Naive thymus-derived CD4-positive, alpha-beta T cell (primary cell): ENCODE measurements around the gene GPR183. TPM values are rescaled to one million over a fixed set of nuclear protein-coding genes. Genes with fewer than 3 reads are reported as not detected.

Source experiments
- ATAC-seq: fragments of 150-1000 bp; cut with Tn5 transposase; 2 replicates; pipeline ENCODE4 v1.10.0; 2021; ENCODE audit warnings: mild to moderate bottlenecking, moderate library complexity
- CTCF ChIA-PET: fragments of 350-600 bp; sonication (Branson Sonifier 250); formaldehyde crosslinking; loops from one replicate; lab custom pipeline; 2021; ENCODE audit warnings: antibody characterized with exemption; lab: Charles Lee
- POLR2A ChIA-PET: fragments of 350-600 bp; sonication (Branson Sonifier 250); formaldehyde crosslinking; loops from one replicate; lab custom pipeline; 2021; ENCODE audit warnings: antibody characterized with exemption, inconsistent platforms; lab: Charles Lee
- DNase-seq, 9 donors: peaks; one replicate each; pipeline versions ENCODE4 v3.0.0 to v3.0.0-alpha.2; 2020 to 2022; ENCODE audit warnings: mixed read lengths in 1 of 9
- H3K27ac ChIP-seq: one replicate; pipeline ENCODE4 v1.7.0; 2013; ENCODE audit warnings: mild to moderate bottlenecking, low read depth, low read length, moderate library complexity
- H3K27me3 ChIP-seq, 2 donors: one replicate each; pipeline ENCODE4 v1.7.0; 2013; ENCODE audit warnings: low read length in 2 of 2, mild to moderate bottlenecking in 2 of 2, moderate library complexity in 2 of 2; ENCODE audit not compliant: control insufficient read depth in 2 of 2, insufficient read depth in 2 of 2
- H3K36me3 ChIP-seq, 3 experiments: 1 replicate in 2 of 3; 2 replicates in 1 of 3; pipeline ENCODE4 v1.7.0; 2013; ENCODE audit warnings: low read length in 3 of 3, mild to moderate bottlenecking in 3 of 3, moderate library complexity in 1 of 3; ENCODE audit not compliant: insufficient read depth in 3 of 3, control insufficient read depth in 2 of 3
- H3K4me1 ChIP-seq, 2 donors: one replicate each; pipeline ENCODE4 v1.7.0; 2013; ENCODE audit warnings: low read length in 2 of 2, mild to moderate bottlenecking in 2 of 2, moderate library complexity in 1 of 2; ENCODE audit not compliant: control insufficient read depth in 2 of 2, insufficient read depth in 2 of 2
- H3K4me3 ChIP-seq: 2 replicates; pipeline ENCODE4 v1.7.0; 2013; ENCODE audit warnings: mild to moderate bottlenecking, low read length
- H3K9me3 ChIP-seq, 3 experiments: 1 replicate in 2 of 3; 2 replicates in 1 of 3; pipeline ENCODE4 v1.7.0; 2013; ENCODE audit warnings: low read length in 3 of 3; ENCODE audit not compliant: control insufficient read depth in 2 of 3
- H3K27ac Mint-ChIP-seq, 9 donors: one replicate each; pipeline ENCODE4 v1.8.0; 2020 to 2022; ENCODE audit warnings: mixed read lengths in 9 of 9, mild to moderate bottlenecking in 8 of 9, moderate library complexity in 5 of 9, inconsistent platforms in 2 of 9
- H3K27me3 Mint-ChIP-seq, 5 donors: one replicate each; pipeline ENCODE4 v1.8.0; 2021 to 2022; ENCODE audit warnings: mixed read lengths in 5 of 5, mild to moderate bottlenecking in 1 of 5
- H3K36me3 Mint-ChIP-seq, 5 donors: one replicate each; pipeline ENCODE4 v1.8.0; 2020 to 2022; ENCODE audit warnings: mixed read lengths in 5 of 5, mild to moderate bottlenecking in 3 of 5, inconsistent platforms in 1 of 5
- H3K4me1 Mint-ChIP-seq, 7 donors: one replicate each; pipeline ENCODE4 v1.8.0; 2020 to 2022; ENCODE audit warnings: mixed read lengths in 7 of 7, mild to moderate bottlenecking in 3 of 7, inconsistent platforms in 1 of 7
- H3K4me3 Mint-ChIP-seq, 10 donors: one replicate each; pipeline ENCODE4 v1.8.0; 2020 to 2022; ENCODE audit warnings: mild to moderate bottlenecking in 10 of 10, mixed read lengths in 10 of 10, moderate library complexity in 6 of 10, inconsistent platforms in 2 of 10
- H3K9me3 Mint-ChIP-seq, 11 donors: one replicate each; pipeline ENCODE4 v1.8.0; 2020 to 2022; ENCODE audit warnings: mixed read lengths in 11 of 11, mild to moderate bottlenecking in 4 of 11, inconsistent platforms in 1 of 11, moderate library complexity in 1 of 11
- intact Hi-C, 2 donors: fragments of 100-400 bp; cut with micrococcal nuclease; formaldehyde crosslinking; loops; one replicate each; pipeline ENCODE4 v1.15.1; 2023
- polyA plus RNA-seq, 2 donors: library from polyadenylated mRNA; unstranded; fragments of 300-500 nt; fragmentation: Illumina TruSeq; gene quantifications; one replicate each; pipeline ENCODE4 v1.2.3, GENCODE V29; 2021
- total RNA-seq, 6 experiments: library from RNA in 5 of 6; stranded (reverse) in 5 of 6; gene quantifications; 1 replicate in 5 of 6; 2 replicates in 1 of 6; pipeline ENCODE4 v1.2.3 and lab custom pipeline; 2021 to 2026

The GPR183 gene
- total and polyA plus RNA-seq, 7 experiments from 2014 or later: 26.8 to 241 (median 216) TPM

DNA sequence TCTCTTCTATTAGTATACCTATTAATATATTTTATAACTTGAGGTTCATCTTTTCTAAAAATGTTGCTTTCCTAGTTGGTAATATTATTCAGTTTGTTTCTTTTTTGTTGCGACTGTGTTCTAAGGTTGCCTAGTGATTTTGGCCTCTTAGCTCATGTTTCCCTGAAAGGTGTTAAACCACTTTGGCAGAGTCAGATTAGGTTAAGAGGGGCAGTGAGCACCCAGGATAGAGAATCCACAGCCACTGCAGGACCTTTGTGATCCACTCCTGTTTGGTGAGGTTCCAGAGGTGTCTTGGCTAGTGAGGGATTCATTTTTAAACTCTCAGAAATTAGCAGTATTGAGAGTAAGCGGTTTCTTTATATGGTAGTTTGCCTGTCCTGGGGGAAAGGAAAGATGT lies 34.1 kb downstream of the GPR183 start:
- Mint-ChIP-seq H3K27ac (peak overlapping the region; percentile 76 to 95 (median 92)), H3K27me3 (no peaks in the 10 kb centered on the region), H3K36me3 (peaks cover 4 to 38% (median 26%) of the 10 kb centered on the region in 5 donors), H3K4me1 (peaks cover 48 to 94% (median 83%) of the 10 kb centered on the region in 7 donors), H3K4me3 (peak overlapping the region in 4 of 10 donors; percentile 21 to 50 (median 34)), H3K9me3 (peaks cover 0 to 6% (median 3%) of the 10 kb centered on the region in 11 donors)
- intact Hi-C loops: loop anchor here in 1 of 2 donors (5.0 kb wide), 1 partner anchor 34 kb away; the partner anchor contains the start of gene GPR183
- no peaks in the 10 kb centered on the region for H3K27me3 ChIP-seq
- POLR2A ChIA-PET: interaction anchor here (0.8 to 7.4 kb wide), 8 partner anchors 12 to 138 kb away, joined by 3 to 94 read pairs (median 4); partner anchors contain the start of gene GPR183
- peak overlapping the region; percentile 55 for H3K27ac ChIP-seq
- CTCF ChIA-PET: interaction anchor here (0.6 to 10.8 kb wide), 9 partner anchors 32 to 164 kb away, joined by 3 to 258 read pairs (median 4); no protein-coding TSS in a partner anchor
- no peak overlapping the region for H3K4me3 ChIP-seq
- DNase-seq (no peak), ATAC-seq (peak; percentile 52)
- H3K4me1 ChIP-seq: peaks cover 49 to 74% of the 10 kb centered on the region in 2 donors
- peaks cover 0 to 5% (median 3%) of the 10 kb centered on the region in 3 experiments for H3K36me3 ChIP-seq
- H3K9me3 ChIP-seq: peaks cover 0 to 7% (median 0%) of the 10 kb centered on the region in 3 experiments

DNA sequence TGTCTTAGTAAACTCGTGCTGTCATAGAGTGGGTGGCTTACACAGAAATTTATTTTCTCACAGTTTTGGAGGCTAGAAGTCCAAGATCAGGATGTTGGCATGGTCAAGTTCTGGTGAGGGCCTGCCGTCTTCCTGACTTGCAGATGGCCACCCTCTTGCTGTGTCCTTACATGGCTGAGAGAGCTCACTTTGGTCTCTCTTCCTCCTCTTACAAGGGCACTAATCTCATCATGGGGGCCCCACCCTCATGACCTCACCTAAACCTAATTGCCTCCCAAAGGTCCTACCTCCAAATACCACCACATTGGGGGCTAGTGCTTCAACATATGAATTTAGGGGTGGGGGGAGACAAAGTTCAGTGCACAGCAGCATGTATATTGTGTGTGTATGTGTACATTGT lies 34.7 kb downstream of the GPR183 start:
- Mint-ChIP-seq H3K4me3 (peak overlapping the region in 4 of 10 donors; percentile 4 to 58 (median 49)), H3K9me3 (peaks cover 0 to 6% (median 3%) of the 10 kb centered on the region in 11 donors), H3K4me1 (peaks cover 43 to 87% (median 77%) of the 10 kb centered on the region in 7 donors), H3K27me3 (no peaks in the 10 kb centered on the region), H3K27ac (peak overlapping the region in 8 of 9 donors; percentile 90 to 95 (median 92)), H3K36me3 (peaks cover 4 to 37% (median 26%) of the 10 kb centered on the region in 5 donors)
- Histone ChIP-seq H3K9me3 (peaks cover 0 to 7% (median 0%) of the 10 kb centered on the region in 3 experiments), H3K27ac (peak overlapping the region; percentile 46), H3K36me3 (peaks cover 0 to 10% (median 3%) of the 10 kb centered on the region in 3 experiments), H3K4me3 (no peak overlapping the region), H3K4me1 (peaks cover 49 to 67% of the 10 kb centered on the region in 2 donors), H3K27me3 (no peaks in the 10 kb centered on the region)
- ChIA-PET POLR2A (interaction anchor here (0.8 to 7.4 kb wide), 15 partner anchors 13 to 230 kb away, joined by 3 to 94 read pairs (median 6); partner anchors contain the start of genes GPR183 and UBAC2), CTCF (interaction anchor here (0.7 to 10.8 kb wide), 14 partner anchors 25 to 334 kb away, joined by 3 to 258 read pairs (median 12); partner anchors contain the start of genes GPR183 and UBAC2)
- intact Hi-C loops: loop anchor here in 1 of 2 donors (5.0 kb wide), 1 partner anchor 35 kb away; the partner anchor contains the start of gene GPR183
- DNase-seq (no peak), ATAC-seq (no peak)

DNA sequence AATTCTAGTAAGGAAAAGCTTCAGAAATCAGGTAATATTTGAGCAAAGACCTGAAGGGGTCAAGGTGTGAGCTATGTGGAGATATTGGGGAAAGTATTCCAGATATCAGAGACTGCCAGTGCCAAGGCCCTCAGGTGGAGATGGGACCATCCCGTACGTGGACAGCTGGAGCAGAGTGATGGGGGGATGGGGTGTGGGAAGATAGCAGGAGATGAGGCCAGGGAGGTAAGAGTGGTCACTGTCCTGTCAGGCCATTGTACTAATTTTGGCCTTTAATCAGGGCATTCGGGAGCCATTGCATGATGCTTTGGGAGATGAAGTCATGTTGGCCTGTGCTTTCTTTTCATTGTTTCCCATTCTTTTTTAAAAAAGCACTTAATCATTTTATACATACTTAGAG lies 36.0 kb downstream of the GPR183 start:
- no peak overlapping the region for H3K4me3 ChIP-seq
- H3K27ac Mint-ChIP-seq: peak overlapping the region in 8 of 9 donors; percentile 90 to 95 (median 92)
- DNase-seq (no peak), ATAC-seq (no peak)
- H3K27me3 Mint-ChIP-seq: no peaks in the 10 kb centered on the region
- intact Hi-C loops: loop anchor here in 1 of 2 donors (5.0 kb wide), 1 partner anchor 36 kb away; the partner anchor contains the start of gene GPR183
- H3K27ac ChIP-seq: peak overlapping the region; percentile 46
- H3K36me3 Mint-ChIP-seq: peaks cover 4 to 36% (median 26%) of the 10 kb centered on the region in 5 donors
- ChIA-PET POLR2A (interaction anchor here (0.7 to 7.4 kb wide), 24 partner anchors 20 to 231 kb away, joined by 3 to 94 read pairs (median 6); partner anchors contain the start of genes GPR183 and UBAC2), CTCF (interaction anchor here (0.6 to 10.8 kb wide), 18 partner anchors 12 to 166 kb away, joined by 3 to 258 read pairs (median 14); partner anchors contain the start of genes GPR183 and UBAC2)
- H3K36me3 ChIP-seq: peaks cover 0 to 10% (median 3%) of the 10 kb centered on the region in 3 experiments
- H3K4me3 Mint-ChIP-seq: peak overlapping the region in 6 of 10 donors; percentile 1 to 70 (median 49)
- H3K4me1 Mint-ChIP-seq: peaks cover 39 to 75% (median 66%) of the 10 kb centered on the region in 7 donors
- H3K9me3 ChIP-seq: peaks cover 0 to 7% (median 0%) of the 10 kb centered on the region in 3 experiments
- H3K9me3 Mint-ChIP-seq: peaks cover 0 to 6% (median 3%) of the 10 kb centered on the region in 11 donors
- peaks cover 42 to 59% of the 10 kb centered on the region in 2 donors for H3K4me1 ChIP-seq
- H3K27me3 ChIP-seq: no peaks in the 10 kb centered on the region

DNA sequence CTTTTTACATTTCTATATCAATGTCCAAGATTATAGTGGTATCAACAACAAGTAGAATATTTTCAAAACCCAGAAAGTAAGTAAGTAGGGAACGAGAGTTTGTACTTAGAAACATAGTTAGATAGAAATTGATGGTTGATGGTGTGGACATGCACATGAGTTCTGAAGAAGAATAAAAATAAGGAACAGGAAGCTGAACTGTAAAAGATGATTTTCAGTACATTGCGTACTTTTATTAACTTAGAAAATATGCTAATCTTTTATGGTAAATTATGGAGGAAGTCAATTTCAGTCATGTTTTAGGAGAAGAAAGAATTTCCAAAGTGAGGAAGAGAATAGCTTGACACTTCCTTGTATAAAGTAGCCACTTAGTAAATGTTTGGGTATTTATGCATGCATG lies 36.7 kb downstream of the GPR183 start:
- ChIA-PET CTCF (interaction anchor here (0.7 to 10.8 kb wide), 40 partner anchors 9 to 965 kb away, joined by 3 to 258 read pairs (median 7); partner anchors contain the start of genes GPR183 and UBAC2), POLR2A (interaction anchor here (0.6 to 7.4 kb wide), 33 partner anchors 13 to 226 kb away, joined by 3 to 94 read pairs (median 4); partner anchors contain the start of genes GPR183 and UBAC2)
- Histone ChIP-seq H3K4me1 (peaks cover 37 to 56% of the 10 kb centered on the region in 2 donors), H3K9me3 (peaks cover 0 to 7% (median 0%) of the 10 kb centered on the region in 3 experiments), H3K27me3 (no peaks in the 10 kb centered on the region), H3K4me3 (no peak overlapping the region), H3K27ac (peak overlapping the region; percentile 46), H3K36me3 (peaks cover 0 to 10% (median 3%) of the 10 kb centered on the region in 3 experiments)
- intact Hi-C loops: loop anchor here (1.0 to 5.0 kb wide), 2 partner anchors 12 to 37 kb away; partner anchors contain the start of gene GPR183 (in 1 of the 2)
- Mint-ChIP-seq H3K9me3 (peaks cover 0 to 6% (median 3%) of the 10 kb centered on the region in 11 donors), H3K27me3 (no peaks in the 10 kb centered on the region), H3K4me3 (peak overlapping the region in 6 of 10 donors; percentile 3 to 52 (median 18)), H3K27ac (peak overlapping the region in 8 of 9 donors; percentile 78 to 94 (median 92)), H3K36me3 (peaks cover 4 to 37% (median 26%) of the 10 kb centered on the region in 5 donors), H3K4me1 (peaks cover 36 to 73% (median 65%) of the 10 kb centered on the region in 7 donors)
- ATAC-seq: peak; percentile 6
- DNase-seq: no peak

GRCh38 chr13:99269627-99270241 lies 37.5 kb downstream of the GPR183 start:
- H3K36me3 ChIP-seq: peaks cover 0 to 10% (median 3%) of the 10 kb centered on the region in 3 experiments
- Mint-ChIP-seq H3K9me3 (peaks cover 0 to 6% (median 3%) of the 10 kb centered on the region in 11 donors), H3K27ac (peak overlapping the region in 8 of 9 donors; percentile 63 to 94 (median 92)), H3K4me3 (peak overlapping the region in 1 of 10 donors; percentile 52), H3K4me1 (peaks cover 35 to 73% (median 65%) of the 10 kb centered on the region in 7 donors), H3K27me3 (no peaks in the 10 kb centered on the region), H3K36me3 (peaks cover 4 to 35% (median 20%) of the 10 kb centered on the region in 5 donors)
- H3K27ac ChIP-seq: peak overlapping the region; percentile 46
- intact Hi-C loops: loop anchor here (1.0 to 10.0 kb wide), 20 partner anchors 13 to 1245 kb away; partner anchors contain the start of genes GPR183 (in 2 of the 2) and PCCA (in 1 of the 2)
- peak in 7 of 9 donors; percentile 51 to 71 (median 58) for DNase-seq
- POLR2A ChIA-PET: interaction anchor here (0.5 to 7.4 kb wide), 42 partner anchors 9 to 232 kb away, joined by 3 to 94 read pairs (median 4); partner anchors contain the start of genes GPR183 and UBAC2
- peaks cover 0 to 7% (median 0%) of the 10 kb centered on the region in 3 experiments for H3K9me3 ChIP-seq
- peak; percentile 84 for ATAC-seq
- CTCF ChIA-PET: interaction anchor here (0.6 to 10.8 kb wide), 61 partner anchors 8 to 966 kb away, joined by 3 to 258 read pairs (median 5); partner anchors contain the start of genes GPR18, GPR183 and UBAC2
- H3K4me1 ChIP-seq: peaks cover 38 to 54% of the 10 kb centered on the region in 2 donors
- H3K27me3 ChIP-seq: no peaks in the 10 kb centered on the region
- H3K4me3 ChIP-seq: no peak overlapping the region
